Measurements from ENCODE around the gene PRSS33.

Gene PRSS33

DNA sequence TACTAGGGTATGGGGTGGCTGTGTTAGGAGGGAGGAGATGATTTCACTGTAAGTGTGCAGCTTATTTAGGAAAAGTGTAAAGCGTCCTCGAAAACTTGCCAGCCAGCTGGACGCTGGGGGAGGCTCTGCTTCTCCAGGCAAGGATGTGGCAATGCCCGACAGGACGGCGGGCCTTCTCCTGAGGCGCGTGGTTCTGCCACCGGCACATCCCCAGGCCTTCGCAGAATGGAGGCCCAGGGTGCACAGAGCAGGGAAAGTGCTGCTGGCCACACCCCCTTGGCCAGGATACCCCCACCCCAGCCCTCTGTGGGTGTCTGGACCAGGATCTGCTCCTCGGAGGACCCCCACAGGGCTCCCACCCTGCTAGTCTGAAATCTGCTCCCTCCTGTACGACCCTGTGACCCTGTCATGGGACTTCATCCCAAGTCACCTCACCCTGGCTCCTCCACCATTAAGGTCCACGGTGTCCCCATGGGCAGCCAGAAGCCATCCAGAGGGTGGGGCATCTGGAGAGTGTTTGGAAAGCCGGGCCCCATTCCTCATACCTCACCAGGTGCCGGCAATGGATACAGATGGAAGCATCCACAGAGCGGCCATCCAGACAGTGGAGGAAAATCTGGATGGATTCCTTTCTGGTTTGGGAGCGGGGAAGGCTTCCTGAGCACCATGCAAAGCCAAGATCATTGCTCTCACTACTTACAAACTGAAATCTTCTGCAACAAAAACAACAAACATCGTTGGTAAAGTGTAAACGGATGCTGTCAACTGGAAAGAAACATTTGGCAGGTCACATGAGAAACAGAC lies 44.2 kb downstream of the PRSS33 start:
- Histone ChIP-seq H3K4me3 (ENCODE audit: low read depth, low read length) (no peak overlapping the region), H3K9me3 (ENCODE audit: control insufficient read depth, insufficient read depth, low read length) (no peaks in the 10 kb centered on the region), H3K4me1 (ENCODE audit: control insufficient read depth, insufficient read depth, low read length) (no peaks in the 10 kb centered on the region), H3K36me3 (ENCODE audit: control insufficient read depth, insufficient read depth, low read length) (no peaks in the 10 kb centered on the region), H3K27ac (ENCODE audit: low read depth, low read length) (no peak overlapping the region), H3K27me3 (ENCODE audit: control insufficient read depth, insufficient read depth, low read length) (no peaks in the 10 kb centered on the region), H3K9ac (ENCODE audit: low read depth, low read length) (no peak overlapping the region)

DNA sequence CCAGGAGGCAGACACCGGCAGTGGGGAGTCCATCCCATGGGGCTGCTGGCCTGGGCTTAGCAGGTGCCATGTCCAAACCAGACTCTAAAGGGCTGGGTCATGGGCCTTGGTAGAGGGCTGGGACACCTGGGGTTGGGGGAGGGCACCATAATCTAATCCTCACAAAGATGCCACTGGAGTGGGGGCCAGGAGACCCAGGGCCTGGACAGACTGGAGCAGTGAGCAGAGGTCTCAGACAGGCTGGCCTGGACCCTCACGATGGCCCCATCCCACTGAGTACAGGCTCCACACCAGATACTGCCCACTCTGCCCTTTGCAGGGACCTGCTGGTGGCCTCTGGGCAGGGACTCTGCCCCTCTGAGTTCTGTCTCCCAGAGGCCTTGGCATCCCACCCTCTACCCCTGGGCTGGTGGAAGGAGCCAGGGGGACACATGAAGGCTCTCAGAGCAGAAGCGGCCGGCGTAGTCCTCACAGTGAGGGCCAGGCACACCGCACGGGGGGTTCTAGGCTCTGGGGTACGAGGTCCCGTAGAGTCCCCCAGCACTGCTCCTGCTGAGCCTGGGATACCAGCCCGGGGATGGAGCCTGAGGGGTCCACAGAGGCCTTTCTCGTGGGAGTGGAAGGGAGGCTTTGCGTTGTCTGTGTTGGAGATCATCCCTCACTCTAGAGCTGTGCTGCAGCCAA lies 44.9 kb downstream of the PRSS33 start:
- Histone ChIP-seq H3K9ac (ENCODE audit: low read depth, low read length) (no peak overlapping the region), H3K27ac (ENCODE audit: low read depth, low read length) (no peak overlapping the region), H3K36me3 (ENCODE audit: control insufficient read depth, insufficient read depth, low read length) (no peaks in the 10 kb centered on the region)

DNA sequence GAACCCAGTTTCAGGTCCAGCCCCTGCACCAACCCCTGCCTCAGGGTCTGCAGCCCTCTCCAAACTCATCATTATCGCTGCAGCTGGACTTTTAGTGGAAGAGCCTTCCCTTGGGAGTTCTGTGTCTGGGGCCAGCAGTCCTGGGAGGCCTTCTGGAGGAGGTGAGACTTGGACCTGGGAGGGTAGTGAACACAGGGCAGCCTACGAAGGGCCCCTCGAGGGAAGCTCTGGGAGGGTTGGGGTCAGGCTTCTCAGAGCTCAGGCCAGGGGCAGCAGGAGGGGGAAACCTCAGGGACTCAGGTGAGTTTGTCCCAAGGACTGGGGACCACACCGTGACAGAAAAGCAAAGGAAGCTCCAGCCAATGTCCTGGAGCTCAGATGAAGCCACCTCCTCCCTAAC lies 46.2 kb downstream of the PRSS33 start:
- Histone ChIP-seq H3K27me3 (ENCODE audit: control insufficient read depth, insufficient read depth, low read length) (no peaks in the 10 kb centered on the region), H3K4me3 (ENCODE audit: low read depth, low read length) (no peak overlapping the region), H3K4me1 (ENCODE audit: control insufficient read depth, insufficient read depth, low read length) (no peaks in the 10 kb centered on the region), H3K9ac (ENCODE audit: low read depth, low read length) (no peak overlapping the region), H3K36me3 (ENCODE audit: control insufficient read depth, insufficient read depth, low read length) (no peaks in the 10 kb centered on the region), H3K9me3 (ENCODE audit: control insufficient read depth, insufficient read depth, low read length) (no peaks in the 10 kb centered on the region), H3K27ac (ENCODE audit: low read depth, low read length) (no peak overlapping the region)

More for the DNA sequence above, 44.9 kb downstream of the PRSS33 start:
- no peaks in the 10 kb centered on the region for H3K27me3 ChIP-seq (ENCODE audit: control insufficient read depth, insufficient read depth, low read length)
- H3K9me3 ChIP-seq (ENCODE audit: control insufficient read depth, insufficient read depth, low read length), result no peaks in the 10 kb centered on the region
- no peak overlapping the region for H3K4me3 ChIP-seq (ENCODE audit: low read depth, low read length)
- no peaks in the 10 kb centered on the region for H3K4me1 ChIP-seq (ENCODE audit: control insufficient read depth, insufficient read depth, low read length)

DNA sequence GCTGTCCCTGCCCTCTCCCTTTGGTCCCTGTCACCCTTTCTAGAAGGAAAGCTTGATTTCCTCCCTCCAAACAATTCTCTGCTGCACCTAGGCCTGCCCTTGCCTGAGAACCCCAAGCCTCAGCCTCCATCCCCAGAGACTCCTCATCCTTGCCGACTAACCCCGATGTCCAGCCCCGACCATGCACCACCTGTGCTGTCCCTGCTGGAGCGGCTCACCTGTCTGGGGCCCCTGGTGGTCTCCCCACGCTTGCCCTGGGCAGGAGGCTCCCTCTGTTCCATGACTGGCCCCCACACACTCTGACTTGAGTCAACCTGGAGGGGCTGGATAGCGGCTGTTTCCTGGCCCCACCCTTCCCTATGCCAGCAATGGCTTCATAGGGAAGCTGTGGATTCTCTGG lies 46.9 kb downstream of the PRSS33 start:
- H3K27me3 ChIP-seq (ENCODE audit: control insufficient read depth, insufficient read depth, low read length), result no peaks in the 10 kb centered on the region
- no peaks in the 10 kb centered on the region for H3K4me1 ChIP-seq (ENCODE audit: control insufficient read depth, insufficient read depth, low read length)
- no peak overlapping the region for H3K27ac ChIP-seq (ENCODE audit: low read depth, low read length)
- no peak overlapping the region for H3K4me3 ChIP-seq (ENCODE audit: low read depth, low read length)
- no peak overlapping the region for H3K9ac ChIP-seq (ENCODE audit: low read depth, low read length)
- H3K9me3 ChIP-seq (ENCODE audit: control insufficient read depth, insufficient read depth, low read length), result no peaks in the 10 kb centered on the region
- H3K36me3 ChIP-seq (ENCODE audit: control insufficient read depth, insufficient read depth, low read length), result no peaks in the 10 kb centered on the region

DNA sequence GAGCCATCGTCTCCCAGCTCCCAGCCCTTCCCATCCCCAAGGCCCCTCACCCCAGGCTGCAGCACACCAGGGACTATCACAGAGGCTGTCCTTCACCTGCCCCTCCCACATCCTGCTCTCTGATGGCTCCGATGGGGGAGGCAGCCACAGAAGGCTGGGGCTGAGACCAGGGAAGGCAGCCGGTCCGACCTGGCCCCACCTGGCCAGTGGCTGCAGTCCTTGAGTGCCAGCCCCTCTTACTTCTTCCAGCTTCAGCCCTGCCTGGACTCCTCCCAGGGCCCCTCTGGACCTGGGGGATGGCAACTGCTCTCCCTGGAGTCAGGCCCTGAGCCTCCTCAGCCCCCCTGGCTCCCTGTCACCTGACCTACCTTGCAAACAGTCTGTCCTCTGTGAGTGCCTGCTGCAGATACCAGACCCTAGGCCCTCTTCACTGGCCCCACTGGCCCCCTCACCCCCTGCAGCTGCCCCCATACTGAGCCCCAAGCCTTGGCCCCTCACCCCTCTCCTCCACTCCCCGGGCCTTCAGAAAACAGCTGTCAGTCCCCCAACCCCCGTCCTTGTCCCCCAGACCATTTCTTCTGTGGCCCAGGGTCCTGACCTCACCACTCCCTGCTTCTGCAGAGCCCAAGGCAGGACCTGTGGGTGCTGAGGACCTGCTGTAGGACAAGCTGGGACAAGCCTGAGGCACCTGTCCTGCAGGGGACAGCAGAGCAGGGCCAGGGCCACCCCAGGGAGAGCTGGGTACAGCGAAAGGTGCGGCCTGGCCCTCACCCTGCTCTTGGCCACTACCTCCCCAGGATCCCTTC lies 47.5 kb downstream of the PRSS33 start:
- Histone ChIP-seq H3K27ac (ENCODE audit: low read depth, low read length) (no peak overlapping the region), H3K27me3 (ENCODE audit: control insufficient read depth, insufficient read depth, low read length) (no peaks in the 10 kb centered on the region), H3K4me1 (ENCODE audit: control insufficient read depth, insufficient read depth, low read length) (no peaks in the 10 kb centered on the region), H3K4me3 (ENCODE audit: low read depth, low read length) (no peak overlapping the region), H3K9me3 (ENCODE audit: control insufficient read depth, insufficient read depth, low read length) (no peaks in the 10 kb centered on the region), H3K9ac (ENCODE audit: low read depth, low read length) (no peak overlapping the region), H3K36me3 (ENCODE audit: control insufficient read depth, insufficient read depth, low read length) (no peaks in the 10 kb centered on the region)

DNA sequence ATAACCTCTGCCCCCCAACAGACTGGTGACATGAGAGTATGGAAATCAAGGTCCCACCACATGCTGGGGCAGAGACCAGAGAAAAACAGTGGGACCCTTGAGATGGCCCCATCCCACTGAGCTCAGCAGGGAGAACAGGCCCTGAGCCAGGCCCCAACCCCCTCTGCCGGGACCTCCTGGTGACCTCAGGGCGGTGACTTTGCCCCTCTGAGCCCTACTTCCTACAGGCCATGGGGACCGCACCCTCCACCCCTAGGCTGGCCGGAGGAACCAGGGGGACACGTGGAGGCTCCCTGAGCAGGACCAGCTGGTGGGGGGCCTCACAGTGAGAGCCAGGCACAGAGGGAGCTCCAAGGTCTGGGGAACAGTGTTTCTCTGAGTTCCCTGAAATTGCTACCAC lies 48.7 kb downstream of the PRSS33 start:
- H3K9me3 ChIP-seq (ENCODE audit: control insufficient read depth, insufficient read depth, low read length), result no peaks in the 10 kb centered on the region
- H3K27ac ChIP-seq (ENCODE audit: low read depth, low read length), result no peak overlapping the region
- H3K9ac ChIP-seq (ENCODE audit: low read depth, low read length), result no peak overlapping the region
- no peaks in the 10 kb centered on the region for H3K27me3 ChIP-seq (ENCODE audit: control insufficient read depth, insufficient read depth, low read length)
- H3K4me1 ChIP-seq (ENCODE audit: control insufficient read depth, insufficient read depth, low read length), result no peaks in the 10 kb centered on the region
- no peak overlapping the region for H3K4me3 ChIP-seq (ENCODE audit: low read depth, low read length)
- H3K36me3 ChIP-seq (ENCODE audit: control insufficient read depth, insufficient read depth, low read length), result no peaks in the 10 kb centered on the region

DNA sequence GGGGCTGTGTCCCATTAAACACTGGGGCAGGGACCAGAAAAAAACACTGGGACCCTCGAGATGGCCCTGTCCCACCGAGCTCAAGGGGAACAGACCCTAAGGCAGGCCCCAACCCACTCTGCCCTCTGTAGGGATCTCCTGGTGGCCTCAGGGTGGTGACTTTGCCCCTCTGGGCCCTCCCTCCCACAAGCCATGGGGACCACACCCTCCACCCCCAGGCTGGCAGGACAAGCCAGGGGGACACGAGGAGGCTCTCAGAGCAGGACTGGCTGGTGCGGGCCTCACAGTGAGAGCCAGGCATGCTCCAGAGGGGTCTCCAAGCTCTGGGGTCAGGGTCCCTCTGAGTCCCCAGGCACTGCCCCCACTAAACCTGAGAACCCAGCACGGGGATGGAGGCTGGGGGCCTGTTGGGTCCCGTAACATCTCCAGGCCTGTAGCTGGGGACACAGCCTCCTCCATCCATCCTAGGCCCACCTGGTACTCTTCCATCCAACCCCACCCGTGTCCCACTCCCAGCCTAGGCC lies 49.4 kb downstream of the PRSS33 start:
- Histone ChIP-seq H3K27ac (ENCODE audit: low read depth, low read length) (no peak overlapping the region), H3K27me3 (ENCODE audit: control insufficient read depth, insufficient read depth, low read length) (no peaks in the 10 kb centered on the region), H3K9me3 (ENCODE audit: control insufficient read depth, insufficient read depth, low read length) (no peaks in the 10 kb centered on the region), H3K4me1 (ENCODE audit: control insufficient read depth, insufficient read depth, low read length) (no peaks in the 10 kb centered on the region), H3K4me3 (ENCODE audit: low read depth, low read length) (no peak overlapping the region), H3K9ac (ENCODE audit: low read depth, low read length) (no peak overlapping the region), H3K36me3 (ENCODE audit: control insufficient read depth, insufficient read depth, low read length) (no peaks in the 10 kb centered on the region)

DNA sequence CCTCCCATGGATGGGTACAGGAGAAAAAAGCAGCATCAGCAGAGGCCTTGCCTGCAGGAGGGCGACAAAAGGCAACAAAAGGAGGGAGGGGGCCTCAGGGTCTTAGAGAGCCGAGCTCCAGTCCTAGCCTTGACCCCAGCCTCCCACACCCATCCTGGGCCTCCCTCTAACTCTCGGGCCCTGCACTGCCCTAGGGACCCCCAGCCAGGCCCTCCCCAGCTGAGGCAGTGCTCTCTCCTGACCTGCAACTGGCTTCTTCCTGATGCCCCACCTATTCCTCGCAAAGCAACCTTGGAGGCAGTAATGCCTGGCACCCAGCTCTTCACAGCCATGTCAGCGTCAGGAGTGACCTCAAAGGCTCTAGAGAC lies 50.1 kb downstream of the PRSS33 start:
- no peaks in the 10 kb centered on the region for H3K9me3 ChIP-seq (ENCODE audit: control insufficient read depth, insufficient read depth, low read length)
- H3K36me3 ChIP-seq (ENCODE audit: control insufficient read depth, insufficient read depth, low read length), result no peaks in the 10 kb centered on the region
- H3K27me3 ChIP-seq (ENCODE audit: control insufficient read depth, insufficient read depth, low read length), result no peaks in the 10 kb centered on the region
- H3K4me3 ChIP-seq (ENCODE audit: low read depth, low read length), result no peak overlapping the region
- H3K27ac ChIP-seq (ENCODE audit: low read depth, low read length), result no peak overlapping the region
- no peak overlapping the region for H3K9ac ChIP-seq (ENCODE audit: low read depth, low read length)
- no peaks in the 10 kb centered on the region for H3K4me1 ChIP-seq (ENCODE audit: control insufficient read depth, insufficient read depth, low read length)

DNA sequence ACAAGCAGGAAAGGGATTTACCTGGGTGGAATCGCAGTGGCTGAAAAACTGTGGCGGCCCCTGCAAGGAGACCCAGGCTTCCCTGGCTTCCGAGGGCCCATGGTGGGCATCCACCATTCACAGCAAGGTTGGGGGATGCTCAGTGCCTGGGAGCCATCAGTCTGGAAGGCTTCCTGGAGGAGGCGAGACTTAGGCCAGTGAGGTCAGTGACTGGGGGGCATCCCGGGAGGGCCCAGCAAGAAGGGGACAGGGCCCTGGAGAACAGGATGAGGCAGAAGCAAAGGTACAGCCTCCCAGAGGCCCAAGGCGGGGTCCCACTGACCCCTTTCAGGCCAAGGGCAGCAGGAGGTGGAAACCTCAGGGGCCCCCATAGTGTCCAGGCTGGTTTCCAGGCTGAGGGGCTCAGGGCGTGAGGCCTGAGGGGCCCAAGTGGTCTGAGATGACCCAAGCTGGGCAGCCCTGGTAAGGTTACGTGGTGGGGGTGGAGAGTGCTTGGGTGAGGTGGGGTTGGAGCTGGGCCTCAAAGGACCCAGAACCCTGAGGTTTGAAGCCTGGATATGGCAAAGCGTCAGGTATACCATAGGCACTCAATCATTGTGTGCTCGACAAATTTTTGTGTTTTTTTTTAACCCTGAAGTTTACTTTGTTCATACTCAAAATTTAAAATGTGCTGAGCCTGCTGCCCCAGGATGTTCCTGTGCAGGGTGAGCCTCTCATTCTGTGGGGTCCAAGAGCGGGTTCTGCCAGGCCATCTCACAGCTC lies 50.7 kb downstream of the PRSS33 start:
- Histone ChIP-seq H3K9me3 (ENCODE audit: control insufficient read depth, insufficient read depth, low read length) (no peaks in the 10 kb centered on the region), H3K9ac (ENCODE audit: low read depth, low read length) (no peak overlapping the region)

DNA sequence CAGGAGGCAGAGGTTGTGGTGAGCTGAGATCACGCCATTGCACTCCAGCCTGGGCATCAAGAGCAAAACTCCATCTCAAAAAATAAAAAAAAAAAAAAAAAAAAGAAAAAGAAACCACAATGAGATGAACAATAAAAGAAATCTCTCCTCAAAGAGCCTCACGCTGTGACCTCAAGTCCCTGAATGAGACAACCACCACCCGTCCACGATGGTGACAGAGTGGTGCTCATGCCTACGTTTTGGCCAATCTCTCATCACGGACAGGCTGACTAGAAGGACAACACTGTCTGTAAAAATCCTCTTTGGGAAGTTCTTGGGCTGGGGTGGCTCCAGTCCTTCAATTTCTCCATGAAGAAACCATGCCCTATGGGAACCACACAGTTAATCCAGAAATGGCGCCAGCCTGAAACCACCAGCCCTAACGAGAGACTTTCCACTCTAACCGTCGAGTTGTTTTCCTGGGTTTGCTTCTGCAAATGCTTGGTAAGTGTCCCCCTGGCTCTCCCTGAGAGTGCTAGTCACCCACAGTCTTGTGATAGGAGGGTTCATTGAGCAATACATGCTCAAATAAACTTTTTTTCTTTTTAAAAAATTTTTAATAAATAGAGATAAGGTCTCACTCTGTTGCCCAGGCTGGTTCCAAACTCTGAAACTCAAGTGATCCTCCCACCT lies 52.4 kb downstream of the PRSS33 start:
- H3K27me3 ChIP-seq (ENCODE audit: control insufficient read depth, insufficient read depth, low read length), result no peaks in the 10 kb centered on the region
- H3K4me1 ChIP-seq (ENCODE audit: control insufficient read depth, insufficient read depth, low read length), result no peaks in the 10 kb centered on the region

More for the DNA sequence above, 50.7 kb downstream of the PRSS33 start:
- Histone ChIP-seq H3K4me3 (ENCODE audit: low read depth, low read length) (no peak overlapping the region), H3K36me3 (ENCODE audit: control insufficient read depth, insufficient read depth, low read length) (no peaks in the 10 kb centered on the region), H3K4me1 (ENCODE audit: control insufficient read depth, insufficient read depth, low read length) (no peaks in the 10 kb centered on the region), H3K27ac (ENCODE audit: low read depth, low read length) (no peak overlapping the region), H3K27me3 (ENCODE audit: control insufficient read depth, insufficient read depth, low read length) (no peaks in the 10 kb centered on the region)

More for the DNA sequence above, 52.4 kb downstream of the PRSS33 start:
- Histone ChIP-seq H3K9me3 (ENCODE audit: control insufficient read depth, insufficient read depth, low read length) (no peaks in the 10 kb centered on the region), H3K4me3 (ENCODE audit: low read depth, low read length) (no peak overlapping the region), H3K27ac (ENCODE audit: low read depth, low read length) (no peak overlapping the region), H3K36me3 (ENCODE audit: control insufficient read depth, insufficient read depth, low read length) (no peaks in the 10 kb centered on the region), H3K9ac (ENCODE audit: low read depth, low read length) (no peak overlapping the region)
